Kidney tubule cell (primary cell): Measurements from ENCODE around the gene USP40.
A peak's percentile ranks its signal among the peaks of the same experiment; 100 is the strongest.

Experiments used
- DNase-seq: peaks from one replicate; pipeline ENCODE4 v3.0.0-alpha.2; 2018; ENCODE audit warnings: low spot score

Gene USP40

DNA sequence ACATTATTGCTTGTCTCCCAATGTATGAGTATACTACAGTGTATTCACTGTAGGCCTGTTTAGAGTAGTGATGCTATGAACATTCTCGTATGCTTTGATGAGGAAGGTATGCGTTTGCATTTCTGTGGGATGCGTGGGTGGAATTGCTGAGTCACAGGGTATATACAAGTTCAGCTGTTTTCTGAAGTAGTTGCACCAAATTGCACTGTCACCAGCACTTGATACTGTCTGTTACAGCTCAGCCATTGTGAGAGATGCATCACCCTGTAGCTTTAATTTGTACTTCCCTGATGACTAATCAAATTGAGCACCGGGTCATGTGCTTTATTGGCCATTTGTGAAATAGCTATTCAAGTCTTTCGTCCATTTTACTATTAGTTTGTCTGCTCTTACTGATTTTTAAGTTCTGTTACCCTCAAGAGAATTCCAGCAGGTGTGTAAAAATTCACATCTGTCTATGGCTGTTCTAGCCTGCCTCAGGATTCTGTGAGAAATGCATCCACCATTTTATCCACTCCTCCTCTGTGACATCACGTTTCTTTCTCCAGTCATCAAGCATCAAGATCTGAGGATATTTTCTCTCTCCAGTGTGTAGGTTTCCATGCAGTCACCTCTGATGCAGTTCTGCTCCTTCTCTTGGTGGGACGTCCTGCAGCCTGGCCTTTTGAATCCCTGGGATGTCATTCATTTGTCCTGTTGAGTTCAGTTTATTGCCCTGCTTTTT lies 139.8 kb downstream of the USP40 start:
- DNase-seq = peak; percentile 92
